ENCODE data around the gene EEA1.

Gene EEA1

GRCh38 chr12:92871116-92871515 lies 58.0 kb downstream of the EEA1 start:
- TF ChIP-seq CTCF (IDR thresholded peaks at IDR 0.05; ENCODE audit: insufficient read depth, low read length, poor library complexity, severe bottlenecking) = no peak
- Histone ChIP-seq H3K36me3 (ENCODE audit: control insufficient read depth, insufficient read depth, low read length) (no peaks in the 10 kb centered on the region), H3K4me3 (replicated peaks; ENCODE audit: low read depth, low read length) (no peak overlapping the region), H3K27me3 (replicated peaks; ENCODE audit: control insufficient read depth, insufficient read depth, low read length) (no peaks in the 10 kb centered on the region)
- no peak for DNase-seq (ENCODE audit: extremely low read depth, insufficient read length)

GRCh38 chr12:92866418-92866817 lies 62.7 kb downstream of the EEA1 start:
- no peak overlapping the region for H3K4me3 ChIP-seq (replicated peaks; ENCODE audit: low read depth, low read length)
- no peak for DNase-seq (ENCODE audit: extremely low read depth, insufficient read length)
- peaks cover 2% of the 10 kb centered on the region for H3K36me3 ChIP-seq (ENCODE audit: control insufficient read depth, insufficient read depth, low read length)
- no peak for TF ChIP-seq CTCF (IDR thresholded peaks at IDR 0.05; ENCODE audit: insufficient read depth, low read length, poor library complexity, severe bottlenecking)
- H3K27me3 ChIP-seq (replicated peaks; ENCODE audit: control insufficient read depth, insufficient read depth, low read length) = no peaks in the 10 kb centered on the region

- Histone ChIP-seq H3K36me3 (ENCODE audit: control insufficient read depth, insufficient read depth, low read length) (peaks cover 3% of the 10 kb centered on the region), H3K4me3 (replicated peaks; ENCODE audit: low read depth, low read length) (no peak overlapping the region), H3K27me3 (replicated peaks; ENCODE audit: control insufficient read depth, insufficient read depth, low read length) (no peaks in the 10 kb centered on the region)
- DNase-seq (ENCODE audit: extremely low read depth, insufficient read length) = no peak
- TF ChIP-seq CTCF (IDR thresholded peaks at IDR 0.05; ENCODE audit: insufficient read depth, low read length, poor library complexity, severe bottlenecking) = no peak
Observed at GRCh38 chr12:92863251-92863650, 65.8 kb downstream of the EEA1 start.

GRCh38 chr12:92861381-92861780 lies 67.7 kb downstream of the EEA1 start:
- peaks cover 5% of the 10 kb centered on the region for H3K36me3 ChIP-seq (ENCODE audit: control insufficient read depth, insufficient read depth, low read length)
- DNase-seq (ENCODE audit: extremely low read depth, insufficient read length) = no peak

GRCh38 chr12:92860521-92860920 lies 68.6 kb downstream of the EEA1 start:
- DNase-seq (ENCODE audit: extremely low read depth, insufficient read length) = no peak
- H3K36me3 ChIP-seq (ENCODE audit: control insufficient read depth, insufficient read depth, low read length) = peaks cover 5% of the 10 kb centered on the region
- H3K4me3 ChIP-seq (replicated peaks; ENCODE audit: low read depth, low read length) = no peak overlapping the region
- no peaks in the 10 kb centered on the region for H3K27me3 ChIP-seq (replicated peaks; ENCODE audit: control insufficient read depth, insufficient read depth, low read length)
- no peak for TF ChIP-seq CTCF (IDR thresholded peaks at IDR 0.05; ENCODE audit: insufficient read depth, low read length, poor library complexity, severe bottlenecking)

More at GRCh38 chr12:92861381-92861780, 67.7 kb downstream of the EEA1 start:
- Histone ChIP-seq H3K27me3 (replicated peaks; ENCODE audit: control insufficient read depth, insufficient read depth, low read length) (no peaks in the 10 kb centered on the region), H3K4me3 (replicated peaks; ENCODE audit: low read depth, low read length) (no peak overlapping the region)
- no peak for TF ChIP-seq CTCF (IDR thresholded peaks at IDR 0.05; ENCODE audit: insufficient read depth, low read length, poor library complexity, severe bottlenecking)
